KMS-11 (cell line): ENCODE measurements around the gene BZW2.

Experiments used
- H2AFZ ChIP-seq: fragments of 200-600 bp; sonication (generic); 2 replicates; pipeline ENCODE4 v1.6.1; 2016; ENCODE audit warnings: antibody characterized with exemption, mixed run types, low read depth
- H3K27ac ChIP-seq: fragments of 200-600 bp; sonication (generic); 2 replicates; pipeline ENCODE4 v1.6.1; 2016; ENCODE audit warnings: mild to moderate bottlenecking, mixed run types
- H3K27me3 ChIP-seq: fragments of 200-600 bp; sonication (generic); 2 replicates; pipeline ENCODE4 v1.6.1; 2017; ENCODE audit warnings: mild to moderate bottlenecking, low read depth, mixed run types, moderate library complexity; ENCODE audit not compliant: insufficient read depth
- H3K36me3 ChIP-seq: fragments of 200-600 bp; sonication (generic); 2 replicates; pipeline ENCODE4 v1.6.1; 2017; ENCODE audit warnings: mild to moderate bottlenecking, mixed run types; ENCODE audit not compliant: insufficient read depth
- H3K4me1 ChIP-seq: fragments of 200-600 bp; sonication (generic); 2 replicates; pipeline ENCODE4 v1.6.1; 2016; ENCODE audit warnings: mild to moderate bottlenecking, low read depth, mixed run types; ENCODE audit not compliant: poor library complexity, severe bottlenecking
- H3K4me2 ChIP-seq: fragments of 200-600 bp; sonication (generic); 2 replicates; pipeline ENCODE4 v1.7.0; 2016; ENCODE audit warnings: mild to moderate bottlenecking, mixed run types
- H3K4me3 ChIP-seq: fragments of 200-600 bp; sonication (generic); IDR thresholded peaks from 2 replicates; pipeline ENCODE4 v1.6.1; 2017; ENCODE audit warnings: low read depth, low read length, mixed read lengths; ENCODE audit not compliant: insufficient read depth
- H3K79me2 ChIP-seq: fragments of 200-600 bp; sonication (generic); 2 replicates; pipeline ENCODE4 v1.6.1; 2016; ENCODE audit warnings: low read depth, mixed run types; ENCODE audit not compliant: insufficient read depth
- H3K9ac ChIP-seq: fragments of 200-600 bp; sonication (generic); 2 replicates; pipeline ENCODE4 v1.6.1; 2016; ENCODE audit warnings: mild to moderate bottlenecking, mixed run types
- H4K20me1 ChIP-seq: fragments of 200-600 bp; sonication (generic); 2 replicates; pipeline ENCODE4 v1.6.1; 2016; ENCODE audit warnings: mild to moderate bottlenecking, mixed run types; ENCODE audit not compliant: insufficient read depth
- TF ChIP-seq, protein P1 (sequence below): fragments of 200-600 bp; sonication (generic); conservative IDR thresholded peaks from 2 replicates; pipeline ENCODE4 v1.6.1; 2017; ENCODE audit warnings: low read depth, mild to moderate bottlenecking, antibody characterized with exemption, low read length, moderate library complexity, mixed read lengths

BZW2 gene

GRCh38 chr7:16755397-16755796 is 109.4 kb downstream of the BZW2 start:
- H3K79me2 ChIP-seq = no peaks in the 10 kb centered on the region
- H3K27ac ChIP-seq = no peak overlapping the region
- no peak overlapping the region for H3K4me2 ChIP-seq

More at GRCh38 chr7:16755397-16755796, 109.4 kb downstream of the BZW2 start:
- no peaks in the 10 kb centered on the region for H3K36me3 ChIP-seq
- TF ChIP-seq, protein P1, sequence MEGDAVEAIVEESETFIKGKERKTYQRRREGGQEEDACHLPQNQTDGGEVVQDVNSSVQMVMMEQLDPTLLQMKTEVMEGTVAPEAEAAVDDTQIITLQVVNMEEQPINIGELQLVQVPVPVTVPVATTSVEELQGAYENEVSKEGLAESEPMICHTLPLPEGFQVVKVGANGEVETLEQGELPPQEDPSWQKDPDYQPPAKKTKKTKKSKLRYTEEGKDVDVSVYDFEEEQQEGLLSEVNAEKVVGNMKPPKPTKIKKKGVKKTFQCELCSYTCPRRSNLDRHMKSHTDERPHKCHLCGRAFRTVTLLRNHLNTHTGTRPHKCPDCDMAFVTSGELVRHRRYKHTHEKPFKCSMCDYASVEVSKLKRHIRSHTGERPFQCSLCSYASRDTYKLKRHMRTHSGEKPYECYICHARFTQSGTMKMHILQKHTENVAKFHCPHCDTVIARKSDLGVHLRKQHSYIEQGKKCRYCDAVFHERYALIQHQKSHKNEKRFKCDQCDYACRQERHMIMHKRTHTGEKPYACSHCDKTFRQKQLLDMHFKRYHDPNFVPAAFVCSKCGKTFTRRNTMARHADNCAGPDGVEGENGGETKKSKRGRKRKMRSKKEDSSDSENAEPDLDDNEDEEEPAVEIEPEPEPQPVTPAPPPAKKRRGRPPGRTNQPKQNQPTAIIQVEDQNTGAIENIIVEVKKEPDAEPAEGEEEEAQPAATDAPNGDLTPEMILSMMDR = no peak
- H4K20me1 ChIP-seq = no peaks in the 10 kb centered on the region
- H3K4me3 ChIP-seq = no peak overlapping the region
- no peak overlapping the region for H2AFZ ChIP-seq
- peaks cover 6% of the 10 kb centered on the region for H3K4me1 ChIP-seq
- no peaks in the 10 kb centered on the region for H3K27me3 ChIP-seq
- no peak overlapping the region for H3K9ac ChIP-seq
